ENCODE results near the gene FAM234A.
"Not testable (repeated sequence)": the region's sequence is repeated elsewhere in the genome, so short reads cannot be mapped to it uniquely, and the experiment has no call there.

The FAM234A gene

GRCh38 chr16:220021-220420 is 14.6 kb upstream of the FAM234A start:
- no peak overlapping the region for H3K4me3 ChIP-seq (ENCODE audit: low read length)
- DNase-seq (ENCODE audit: low read depth): no peak
- no peak for TF ChIP-seq CTCF (conservative IDR thresholded peaks at IDR 0.05; ENCODE audit: low read length)

GRCh38 chr16:228151-228851 is 6.3 kb upstream of the FAM234A start:
- DNase-seq (ENCODE audit: low read depth): no peak

GRCh38 chr16:228852-229730 is 5.5 kb upstream of the FAM234A start, which contains the start of gene LUC7L:
Gene LUC7L (minus strand): TSS chr16:229449. CDS start chr16:229339, 110 bp downstream.
- DNase-seq (ENCODE audit: low read depth): peak; percentile 80
- TF ChIP-seq CTCF (conservative IDR thresholded peaks at IDR 0.05; ENCODE audit: low read length): no peak
- H3K4me3 ChIP-seq (ENCODE audit: low read length): peak within 1 kb of the TSS; percentile 93

More at GRCh38 chr16:228151-228851, 6.3 kb upstream of the FAM234A start:
- no peak for TF ChIP-seq CTCF (conservative IDR thresholded peaks at IDR 0.05; ENCODE audit: low read length)
- peak overlapping the region; percentile 93 for H3K4me3 ChIP-seq (ENCODE audit: low read length)

GRCh38 chr16:229731-230281 is 4.8 kb upstream of the FAM234A start:
- peak overlapping the region; percentile 93 for H3K4me3 ChIP-seq (ENCODE audit: low read length)
- TF ChIP-seq CTCF (conservative IDR thresholded peaks at IDR 0.05; ENCODE audit: low read length): no peak
- DNase-seq (ENCODE audit: low read depth): no peak

GRCh38 chr16:230351-230750 is 4.3 kb upstream of the FAM234A start:
- DNase-seq (ENCODE audit: low read depth); H3K4me3 ChIP-seq (ENCODE audit: low read length): not testable (repeated sequence)

- TF ChIP-seq CTCF (conservative IDR thresholded peaks at IDR 0.05; ENCODE audit: low read length): no peak
- H3K4me3 ChIP-seq (ENCODE audit: low read length): no peak overlapping the region
- no peak for DNase-seq (ENCODE audit: low read depth)
These were observed 3.7 kb upstream of the FAM234A start for GRCh38 chr16:230949-231348.

- DNase-seq (ENCODE audit: low read depth): peak; percentile 34
- no peak for TF ChIP-seq CTCF (conservative IDR thresholded peaks at IDR 0.05; ENCODE audit: low read length)
- H3K4me3 ChIP-seq (ENCODE audit: low read length): no peak overlapping the region
These were observed 5.3 kb downstream of the FAM234A start for GRCh38 chr16:239948-240277.

All from AG10803 (cell line).